Keratinocyte (primary cell): ENCODE data around the gene CORO2B. TPM values are rescaled to one million over a fixed set of nuclear protein-coding genes. Genes with fewer than 3 reads are reported as not detected.

Source experiments
- DNase-seq: peaks from one replicate; pipeline ENCODE4 v3.0.0-alpha.2; 2011; ENCODE audit warnings: low read depth, missing footprints, low spot score
- FAIRE-seq: peaks from 2 replicates; lab custom pipeline; 2011; peaks lifted over from hg19 to GRCh38; lab: Jason Lieb, UNC
- H2AFZ ChIP-seq: 2 replicates; pipeline ENCODE4 v1.6.0; 2012; ENCODE audit warnings: low read length, control low read depth, inconsistent platforms; ENCODE audit not compliant: control insufficient read depth
- H3K27ac ChIP-seq: 2 replicates; pipeline ENCODE4 v1.5.1; 2011; ENCODE audit warnings: low read length; ENCODE audit not compliant: control insufficient read depth, insufficient read depth
- H3K27me3 ChIP-seq: 3 replicates; pipeline ENCODE4 v1.6.0; 2011; ENCODE audit warnings: low read length; ENCODE audit not compliant: control insufficient read depth, insufficient read depth; ENCODE audit errors: extremely low read depth
- H3K36me3 ChIP-seq, 2 experiments: 2 replicates in 1 of 2; 3 replicates in 1 of 2; pipeline ENCODE4 v1.5.1; 2011; ENCODE audit warnings: low read length in 2 of 2, mild to moderate bottlenecking in 1 of 2; ENCODE audit not compliant: control insufficient read depth in 2 of 2, insufficient read depth in 2 of 2; ENCODE audit errors: extremely low read depth in 1 of 2
- H3K4me1 ChIP-seq: 3 replicates; pipeline ENCODE4 v1.5.1; 2011; ENCODE audit warnings: low read length; ENCODE audit not compliant: control insufficient read depth, insufficient read depth; ENCODE audit errors: extremely low read depth
- H3K4me2 ChIP-seq: 3 replicates; pipeline ENCODE4 v1.6.0; 2011; ENCODE audit warnings: low read depth, low read length; ENCODE audit not compliant: control insufficient read depth, insufficient read depth; ENCODE audit errors: extremely low read depth
- H3K4me3 ChIP-seq, 3 experiments: fragments of 200-600 bp in 1 of 3; sonication (generic) in 1 of 3; 2 replicates in 2 of 3; 3 replicates in 1 of 3; pipeline ENCODE4 v1.5.1; 2011 to 2016; ENCODE audit warnings: low read length in 3 of 3, mild to moderate bottlenecking in 3 of 3, control low read depth in 2 of 3, inconsistent platforms in 1 of 3, low read depth in 1 of 3, mixed read lengths in 1 of 3, mixed run types in 1 of 3, moderate library complexity in 1 of 3; ENCODE audit not compliant: control insufficient read depth in 2 of 3, insufficient read depth in 2 of 3; ENCODE audit errors: extremely low read depth in 1 of 3
- H3K79me2 ChIP-seq: 2 replicates; pipeline ENCODE4 v1.6.0; 2012; ENCODE audit warnings: low read length; ENCODE audit not compliant: control insufficient read depth, insufficient read depth
- H3K9ac ChIP-seq: 3 replicates; pipeline ENCODE4 v1.6.0; 2011; ENCODE audit warnings: low read length; ENCODE audit not compliant: control insufficient read depth, insufficient read depth; ENCODE audit errors: extremely low read depth
- H3K9me1 ChIP-seq: 3 replicates; pipeline ENCODE4 v1.6.0; 2011; ENCODE audit warnings: low read length; ENCODE audit not compliant: control insufficient read depth, insufficient read depth; ENCODE audit errors: extremely low read depth
- H3K9me3 ChIP-seq: 2 replicates; pipeline ENCODE4 v1.5.1; 2012; ENCODE audit warnings: low read depth, low read length; ENCODE audit not compliant: control insufficient read depth
- H4K20me1 ChIP-seq: 3 replicates; pipeline ENCODE4 v1.6.0; 2011; ENCODE audit warnings: low read length; ENCODE audit not compliant: control insufficient read depth, insufficient read depth; ENCODE audit errors: extremely low read depth
- EZH2 ChIP-seq: IDR thresholded peaks from one replicate; pipeline ENCODE4 v1.6.1; 2012; ENCODE audit warnings: inconsistent platforms, mild to moderate bottlenecking, low read length, moderate library complexity
- dilution Hi-C: fragments of 300-500 bp; cut with MboI; formaldehyde crosslinking; loops from one replicate; pipeline ENCODE4 v1.7.0; 2020; ENCODE audit warnings: low sequenced_read_pairs; ENCODE audit not compliant: extremely low pct_ligation_motif_present
- polyA plus RNA-seq, 5 experiments: library from polyadenylated mRNA; depleted of rRNA in 3 of 5; stranded (reverse) in 3 of 5; stranded (forward) in 1 of 5; unstranded in 1 of 5; fragments of >200 nt; gene quantifications; 1 replicate in 1 of 5; 2 replicates in 3 of 5; 3 replicates in 1 of 5; pipeline versions ENCODE4 v1.2.1 to v1.2.3, GENCODE V29; 2011 to 2012; ENCODE audit warnings: missing spikeins in 2 of 5, low read depth in 1 of 5, low replicate concordance in 1 of 5
- TF ChIP-seq, protein P1 (sequence below), 3 experiments: IDR thresholded peaks in 1 of 3; conservative IDR thresholded peaks in 1 of 3; optimal IDR thresholded peaks in 1 of 3; 2 replicates in 2 of 3; 3 replicates in 1 of 3; pipeline versions ENCODE3 to v1.5.1; 2011; ENCODE audit warnings: low read length in 3 of 3, mild to moderate bottlenecking in 3 of 3, moderate library complexity in 2 of 3, control low read depth in 1 of 3, inconsistent platforms in 1 of 3; ENCODE audit not compliant: insufficient read depth in 2 of 3; ENCODE audit errors: extremely low read depth in 1 of 3

Gene CORO2B
- polyA plus RNA-seq, 1 donor (not counting 4 experiments of a cell fraction or from before 2014, with no cell fraction given) = 0.13 TPM

DNA sequence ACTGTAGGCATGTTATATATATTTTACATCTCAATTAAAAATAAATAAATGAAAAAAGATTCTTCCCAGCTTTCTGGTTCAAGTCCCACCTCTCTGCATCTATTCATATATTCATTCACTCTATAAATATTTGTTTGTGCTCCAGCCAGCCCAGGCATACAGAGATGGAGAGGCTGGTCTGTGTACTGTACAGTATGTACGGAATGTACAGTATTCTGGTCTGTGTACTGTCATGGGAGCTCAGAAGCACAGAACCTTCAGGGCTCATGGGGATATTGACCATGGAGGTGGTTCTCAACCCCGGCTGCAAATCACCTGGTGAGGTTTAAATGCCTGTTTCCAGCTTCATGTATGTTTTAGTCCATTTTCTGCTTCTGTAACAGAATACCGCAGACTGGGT, 13.8 kb downstream of the CORO2B start:
- no peak overlapping the region for H3K4me2 ChIP-seq
- peaks cover 6% of the 10 kb centered on the region for H3K27me3 ChIP-seq
- no peaks in the 10 kb centered on the region for H4K20me1 ChIP-seq
- H3K27ac ChIP-seq = no peak overlapping the region
- dilution Hi-C loops = no loop called here
- H3K36me3 ChIP-seq = no peaks in the 10 kb centered on the region
- no peaks in the 10 kb centered on the region for H3K9me3 ChIP-seq
- no peaks in the 10 kb centered on the region for H3K79me2 ChIP-seq
- no peak for DNase-seq
- no peaks in the 10 kb centered on the region for H3K9me1 ChIP-seq
- no peaks in the 10 kb centered on the region for H3K4me1 ChIP-seq
- no peak overlapping the region for H3K4me3 ChIP-seq
- no peak overlapping the region for H2AFZ ChIP-seq
- FAIRE-seq = no peak
- TF ChIP-seq EZH2 = no peak
- TF ChIP-seq, protein P1, sequence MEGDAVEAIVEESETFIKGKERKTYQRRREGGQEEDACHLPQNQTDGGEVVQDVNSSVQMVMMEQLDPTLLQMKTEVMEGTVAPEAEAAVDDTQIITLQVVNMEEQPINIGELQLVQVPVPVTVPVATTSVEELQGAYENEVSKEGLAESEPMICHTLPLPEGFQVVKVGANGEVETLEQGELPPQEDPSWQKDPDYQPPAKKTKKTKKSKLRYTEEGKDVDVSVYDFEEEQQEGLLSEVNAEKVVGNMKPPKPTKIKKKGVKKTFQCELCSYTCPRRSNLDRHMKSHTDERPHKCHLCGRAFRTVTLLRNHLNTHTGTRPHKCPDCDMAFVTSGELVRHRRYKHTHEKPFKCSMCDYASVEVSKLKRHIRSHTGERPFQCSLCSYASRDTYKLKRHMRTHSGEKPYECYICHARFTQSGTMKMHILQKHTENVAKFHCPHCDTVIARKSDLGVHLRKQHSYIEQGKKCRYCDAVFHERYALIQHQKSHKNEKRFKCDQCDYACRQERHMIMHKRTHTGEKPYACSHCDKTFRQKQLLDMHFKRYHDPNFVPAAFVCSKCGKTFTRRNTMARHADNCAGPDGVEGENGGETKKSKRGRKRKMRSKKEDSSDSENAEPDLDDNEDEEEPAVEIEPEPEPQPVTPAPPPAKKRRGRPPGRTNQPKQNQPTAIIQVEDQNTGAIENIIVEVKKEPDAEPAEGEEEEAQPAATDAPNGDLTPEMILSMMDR (optimal IDR thresholded peaks at IDR 0.05 in 1 of 3, IDR thresholded peaks at IDR 0.05 in 1 of 3, conservative IDR thresholded peaks at IDR 0.05 in 1 of 3; ENCODE audit: extremely low read depth in 1 of 3, insufficient read depth in 2 of 3, low read length in 3 of 3) = no peak
- H3K9ac ChIP-seq = no peak overlapping the region

GRCh38 chr15:68593341-68593740, 14.5 kb downstream of the CORO2B start:
- H3K9ac ChIP-seq = no peak overlapping the region
- no peak for DNase-seq
- FAIRE-seq = no peak
- no peaks in the 10 kb centered on the region for H3K4me1 ChIP-seq
- peaks cover 11% of the 10 kb centered on the region for H3K27me3 ChIP-seq
- H3K79me2 ChIP-seq = no peaks in the 10 kb centered on the region
- no peak overlapping the region for H3K4me3 ChIP-seq
- no peaks in the 10 kb centered on the region for H3K9me3 ChIP-seq
- no peak overlapping the region for H3K4me2 ChIP-seq
- H3K9me1 ChIP-seq = no peaks in the 10 kb centered on the region
- H2AFZ ChIP-seq = no peak overlapping the region
- no peak overlapping the region for H3K27ac ChIP-seq
- H3K36me3 ChIP-seq = no peaks in the 10 kb centered on the region
- dilution Hi-C loops = no loop called here
- H4K20me1 ChIP-seq = no peaks in the 10 kb centered on the region
- TF ChIP-seq EZH2 = no peak
- TF ChIP-seq, protein P1 (optimal IDR thresholded peaks at IDR 0.05 in 1 of 3, IDR thresholded peaks at IDR 0.05 in 1 of 3, conservative IDR thresholded peaks at IDR 0.05 in 1 of 3; ENCODE audit: extremely low read depth in 1 of 3, insufficient read depth in 2 of 3, low read length in 3 of 3) = no peak
